SK-N-SH treated with all-trans-retinoic acid at 6 μM for 48 hours (cell line): ENCODE measurements around the gene MLLT1.

Experiments
- ATAC-seq: fragments of 200-7000 bp; cut with Tn5 transposase; 3 replicates; pipeline ENCODE4 v1.9.1; 2020; ENCODE audit warnings: mild to moderate bottlenecking, moderate library complexity
- ARNTL ChIP-seq: fragments of 450-650 bp; formaldehyde crosslinking; IDR thresholded peaks from 2 replicates; pipeline ENCODE4 v1.5.0; 2020; ENCODE audit warnings: low read depth, mild to moderate bottlenecking, moderate library complexity, borderline replicate concordance
- BACH2 ChIP-seq: fragments of 250-450 bp; sonication (Bioruptor Pico); IDR thresholded peaks from 2 replicates; pipeline ENCODE4 v1.9.0; 2021; ENCODE audit warnings: mild to moderate bottlenecking, borderline replicate concordance
- CREB5 ChIP-seq: fragments of 250-450 bp; sonication (Bioruptor Pico); IDR thresholded peaks from 2 replicates; pipeline ENCODE4 v1.5.1; 2020; ENCODE audit warnings: low read depth, mild to moderate bottlenecking, moderate library complexity
- CSDC2 ChIP-seq: fragments of 250-450 bp; sonication (Bioruptor Pico); IDR thresholded peaks from 2 replicates; pipeline ENCODE4 v1.5.0; 2020; ENCODE audit warnings: mild to moderate bottlenecking, moderate library complexity
- CSRNP3 ChIP-seq: fragments of 250-450 bp; sonication (Bioruptor Pico); IDR thresholded peaks from 2 replicates; pipeline ENCODE4 v1.5.1; 2021; ENCODE audit warnings: mild to moderate bottlenecking, moderate library complexity
- ESRRG ChIP-seq: fragments of 250-450 bp; sonication (Bioruptor Pico); IDR thresholded peaks from 2 replicates; pipeline ENCODE4 v1.6.1; 2021; ENCODE audit warnings: mild to moderate bottlenecking
- GLIS3 ChIP-seq: fragments of 250-450 bp; sonication (Bioruptor Pico); IDR thresholded peaks from 2 replicates; pipeline ENCODE4 v1.5.0; 2020; ENCODE audit warnings: mild to moderate bottlenecking, moderate library complexity
- PATZ1 ChIP-seq: fragments of 250-450 bp; sonication (Bioruptor Pico); IDR thresholded peaks from 2 replicates; pipeline ENCODE4 v1.8.0; 2020; ENCODE audit warnings: mild to moderate bottlenecking, moderate library complexity, borderline replicate concordance
- POU6F1 ChIP-seq: fragments of 250-450 bp; sonication (Bioruptor Pico); IDR thresholded peaks from 2 replicates; pipeline ENCODE4 v1.8.0; 2021; ENCODE audit warnings: low read depth, mild to moderate bottlenecking, moderate library complexity, borderline replicate concordance
- PPARA ChIP-seq: fragments of 250-450 bp; sonication (Bioruptor Pico); IDR thresholded peaks from 2 replicates; pipeline ENCODE4 v1.5.0; 2020; ENCODE audit warnings: mild to moderate bottlenecking, borderline replicate concordance
- RARB ChIP-seq: fragments of 250-450 bp; sonication (Bioruptor Pico); IDR thresholded peaks from 2 replicates; pipeline ENCODE4 v1.8.0; 2021; ENCODE audit warnings: mild to moderate bottlenecking, moderate library complexity
- SNAI2 ChIP-seq: fragments of 250-450 bp; sonication (Bioruptor Pico); IDR thresholded peaks from 2 replicates; pipeline ENCODE4 v1.5.0; 2020; ENCODE audit warnings: mild to moderate bottlenecking, moderate library complexity
- TOX ChIP-seq: fragments of 250-450 bp; sonication (Bioruptor Pico); IDR thresholded peaks from 2 replicates; pipeline ENCODE4 v1.8.0; 2021; ENCODE audit warnings: mild to moderate bottlenecking, moderate library complexity, borderline replicate concordance
- TSHZ2 ChIP-seq: fragments of 250-450 bp; sonication (Bioruptor Pico); IDR thresholded peaks from 2 replicates; pipeline ENCODE4 v1.5.0; 2020; ENCODE audit warnings: mild to moderate bottlenecking, moderate library complexity
- ZC3H10 ChIP-seq: fragments of 250-450 bp; sonication (Bioruptor Pico); IDR thresholded peaks from 2 replicates; pipeline ENCODE4 v1.5.1; 2021; ENCODE audit warnings: mild to moderate bottlenecking, moderate library complexity
- ZFP3 ChIP-seq: fragments of 250-450 bp; sonication (Bioruptor Pico); IDR thresholded peaks from 2 replicates; pipeline ENCODE4 v1.5.0; 2020; ENCODE audit warnings: mild to moderate bottlenecking, moderate library complexity
- ZFP30 ChIP-seq: fragments of 450-650 bp; formaldehyde crosslinking; IDR thresholded peaks from 2 replicates; pipeline ENCODE4 v1.5.0; 2022; ENCODE audit warnings: mild to moderate bottlenecking, moderate library complexity
- ZNF8 ChIP-seq: fragments of 450-650 bp; formaldehyde crosslinking; IDR thresholded peaks from 2 replicates; pipeline ENCODE4 v1.5.0; 2020; ENCODE audit warnings: mild to moderate bottlenecking, moderate library complexity

The MLLT1 gene

GRCh38 chr19:6211632-6212402 is 68.0 kb downstream of the MLLT1 start:
- ATAC-seq = no peak
- TF ChIP-seq CSDC2 (CRISPR knock-in tag) = no peak
- TF ChIP-seq ZFP3 (CRISPR knock-in tag) = no peak
- TF ChIP-seq ZNF8 = no peak
- no peak for TF ChIP-seq CSRNP3 (CRISPR knock-in tag)
- no peak for TF ChIP-seq TSHZ2 (CRISPR knock-in tag)
- TF ChIP-seq RARB (CRISPR knock-in tag) = no peak
- TF ChIP-seq POU6F1 (CRISPR knock-in tag) = no peak
- TF ChIP-seq SNAI2 = no peak
- no peak for TF ChIP-seq ARNTL (CRISPR knock-in tag)
- no peak for TF ChIP-seq PATZ1 (CRISPR knock-in tag)
- no peak for TF ChIP-seq ZC3H10
- TF ChIP-seq ZFP30 = no peak

- no peak for ATAC-seq
- TF ChIP-seq ESRRG (CRISPR knock-in tag) (no peak), GLIS3 (CRISPR knock-in tag) (no peak), CSRNP3 (CRISPR knock-in tag) (no peak), BACH2 (CRISPR knock-in tag) (no peak), CSDC2 (CRISPR knock-in tag) (no peak), POU6F1 (CRISPR knock-in tag) (no peak), SNAI2 (no peak), TOX (CRISPR knock-in tag) (no peak), CREB5 (CRISPR knock-in tag) (no peak), PPARA (CRISPR knock-in tag) (no peak), ZFP30 (no peak)
Observed at GRCh38 chr19:6210721-6211600, 68.8 kb downstream of the MLLT1 start.
